PFSK-1 (cell line): Measurements from ENCODE around the gene NCOA6.

Source experiments
- FOXP2 ChIP-seq: optimal IDR thresholded peaks from 2 replicates; pipeline ENCODE3; 2011; ENCODE audit warnings: borderline replicate concordance, control low read depth, inconsistent platforms; ENCODE audit not compliant: insufficient read depth; ENCODE audit errors: extremely low read length, extremely low read depth
- POLR2AphosphoS5 ChIP-seq: IDR thresholded peaks from 2 replicates; pipeline ENCODE4 v1.6.1; 2012; ENCODE audit warnings: low read depth, mild to moderate bottlenecking, control low read depth, low read length, moderate library complexity
- SIN3A ChIP-seq: IDR thresholded peaks from 2 replicates; pipeline ENCODE4 v1.6.1; 2012; ENCODE audit warnings: mild to moderate bottlenecking, low read length, moderate library complexity, borderline replicate concordance; ENCODE audit not compliant: insufficient read depth
- TAF1 ChIP-seq: IDR thresholded peaks from 2 replicates; pipeline ENCODE4 v1.6.1; 2012; ENCODE audit warnings: low read length, control low read depth, borderline replicate concordance; ENCODE audit not compliant: insufficient read depth
- TF ChIP-seq, protein P1 (sequence below), 2 experiments: IDR thresholded peaks; 2 replicates each; pipeline versions ENCODE4 v1.6.1 to v1.8.0; 2011 to 2012; ENCODE audit warnings: low read depth in 2 of 2, low read length in 2 of 2, control low read depth in 1 of 2, inconsistent platforms in 1 of 2, mild to moderate bottlenecking in 1 of 2, moderate library complexity in 1 of 2; ENCODE audit not compliant: insufficient read depth in 1 of 2

NCOA6 gene

DNA sequence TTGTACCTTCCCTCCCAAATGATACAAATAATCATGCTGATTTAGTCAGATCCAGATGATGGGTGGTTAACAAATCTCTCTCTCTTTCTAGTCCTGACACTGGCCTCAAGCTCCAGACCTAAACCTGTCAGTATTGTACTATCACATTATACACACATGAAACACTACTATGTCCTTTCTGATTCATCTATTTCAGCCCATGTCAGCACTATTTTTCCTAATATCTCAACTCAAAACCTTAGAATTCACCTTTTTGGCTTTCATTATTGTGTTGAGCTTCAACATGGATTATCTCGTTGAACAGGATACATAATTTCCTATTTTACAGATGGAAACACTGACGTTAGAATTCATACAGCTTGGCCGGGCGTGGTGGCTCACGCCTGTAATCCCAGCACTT, 152.0 kb downstream of the NCOA6 start:
- TF ChIP-seq TAF1 (no peak), POLR2AphosphoS5 (no peak), SIN3A (no peak), FOXP2 (no peak)
- TF ChIP-seq, protein P1, sequence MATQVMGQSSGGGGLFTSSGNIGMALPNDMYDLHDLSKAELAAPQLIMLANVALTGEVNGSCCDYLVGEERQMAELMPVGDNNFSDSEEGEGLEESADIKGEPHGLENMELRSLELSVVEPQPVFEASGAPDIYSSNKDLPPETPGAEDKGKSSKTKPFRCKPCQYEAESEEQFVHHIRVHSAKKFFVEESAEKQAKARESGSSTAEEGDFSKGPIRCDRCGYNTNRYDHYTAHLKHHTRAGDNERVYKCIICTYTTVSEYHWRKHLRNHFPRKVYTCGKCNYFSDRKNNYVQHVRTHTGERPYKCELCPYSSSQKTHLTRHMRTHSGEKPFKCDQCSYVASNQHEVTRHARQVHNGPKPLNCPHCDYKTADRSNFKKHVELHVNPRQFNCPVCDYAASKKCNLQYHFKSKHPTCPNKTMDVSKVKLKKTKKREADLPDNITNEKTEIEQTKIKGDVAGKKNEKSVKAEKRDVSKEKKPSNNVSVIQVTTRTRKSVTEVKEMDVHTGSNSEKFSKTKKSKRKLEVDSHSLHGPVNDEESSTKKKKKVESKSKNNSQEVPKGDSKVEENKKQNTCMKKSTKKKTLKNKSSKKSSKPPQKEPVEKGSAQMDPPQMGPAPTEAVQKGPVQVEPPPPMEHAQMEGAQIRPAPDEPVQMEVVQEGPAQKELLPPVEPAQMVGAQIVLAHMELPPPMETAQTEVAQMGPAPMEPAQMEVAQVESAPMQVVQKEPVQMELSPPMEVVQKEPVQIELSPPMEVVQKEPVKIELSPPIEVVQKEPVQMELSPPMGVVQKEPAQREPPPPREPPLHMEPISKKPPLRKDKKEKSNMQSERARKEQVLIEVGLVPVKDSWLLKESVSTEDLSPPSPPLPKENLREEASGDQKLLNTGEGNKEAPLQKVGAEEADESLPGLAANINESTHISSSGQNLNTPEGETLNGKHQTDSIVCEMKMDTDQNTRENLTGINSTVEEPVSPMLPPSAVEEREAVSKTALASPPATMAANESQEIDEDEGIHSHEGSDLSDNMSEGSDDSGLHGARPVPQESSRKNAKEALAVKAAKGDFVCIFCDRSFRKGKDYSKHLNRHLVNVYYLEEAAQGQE (IDR thresholded peaks at IDR 0.05; ENCODE audit: insufficient read depth in 1 of 2, low read depth in 2 of 2, low read length in 2 of 2) = no peak

DNA sequence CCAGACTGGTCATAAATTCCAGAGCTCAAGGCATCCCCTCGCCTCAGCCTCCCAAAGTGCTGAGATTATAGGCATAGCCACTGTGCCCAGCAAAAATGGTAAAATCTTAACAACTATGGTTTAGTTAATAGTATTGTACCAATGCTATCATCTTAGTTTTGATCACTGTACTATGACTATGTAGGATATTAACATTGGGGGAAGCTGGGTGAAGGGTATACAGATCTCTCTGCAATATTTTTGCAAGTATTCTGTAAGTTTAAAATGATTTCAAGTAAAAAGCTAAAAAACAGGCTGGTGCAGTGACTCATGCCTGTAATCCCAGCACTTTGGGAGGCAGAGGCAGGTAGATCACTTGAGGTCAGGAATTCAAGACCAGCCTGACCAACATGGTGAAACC, 156.4 kb downstream of the NCOA6 start:
- TF ChIP-seq FOXP2 (no peak), SIN3A (no peak), POLR2AphosphoS5 (no peak), TAF1 (no peak)
- TF ChIP-seq, protein P1 (IDR thresholded peaks at IDR 0.05; ENCODE audit: insufficient read depth in 1 of 2, low read depth in 2 of 2, low read length in 2 of 2) = no peak
